HG03280 (cell line): ENCODE measurements around the gene UHMK1.

Source experiments
- ATAC-seq: cut with Tn5 transposase; IDR thresholded peaks from one replicate; pipeline ENCODE4 v1.9.1; 2021; ENCODE audit warnings: mild to moderate bottlenecking, moderate library complexity; ENCODE audit not compliant: unreplicated experiment

Gene UHMK1

DNA sequence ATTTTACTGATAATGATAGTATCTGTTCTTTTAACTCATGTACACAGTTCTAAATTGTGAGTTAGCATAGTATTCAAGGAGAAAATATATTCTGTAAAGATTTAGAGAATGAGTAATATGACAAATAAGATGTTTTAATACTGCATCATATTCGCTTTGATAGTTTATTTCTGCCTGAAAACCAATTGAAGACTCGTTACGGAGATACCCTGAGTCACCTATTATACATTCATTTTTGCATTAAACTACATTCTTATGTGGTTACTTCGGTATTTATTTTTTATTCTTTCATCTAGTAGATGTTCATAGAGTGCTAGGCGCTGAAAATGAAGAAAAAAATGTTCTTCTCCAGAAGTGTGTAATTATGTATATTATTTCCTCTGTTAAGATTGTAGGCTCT is 5.3 kb downstream of the UHMK1 start:
- ATAC-seq: no peak

DNA sequence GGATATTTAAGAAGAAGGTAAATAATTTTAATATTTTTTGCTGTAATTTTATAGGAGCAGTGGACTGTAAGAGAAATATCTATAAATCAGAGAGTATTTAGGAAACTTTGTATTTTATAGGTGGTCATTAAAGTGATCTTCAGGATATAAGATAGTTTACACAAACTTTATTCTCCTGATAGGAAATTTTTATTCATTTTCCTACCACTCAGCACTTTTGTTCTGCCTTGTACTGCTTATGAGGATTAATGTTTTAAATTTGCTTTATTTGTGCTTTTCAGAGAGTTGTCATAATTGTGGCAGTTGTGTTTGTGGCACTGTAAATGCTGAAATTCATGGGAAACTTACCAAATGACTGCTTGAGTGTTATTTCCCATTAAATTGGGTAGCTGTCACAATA is 29.7 kb downstream of the UHMK1 start:
- ATAC-seq: no peak

DNA sequence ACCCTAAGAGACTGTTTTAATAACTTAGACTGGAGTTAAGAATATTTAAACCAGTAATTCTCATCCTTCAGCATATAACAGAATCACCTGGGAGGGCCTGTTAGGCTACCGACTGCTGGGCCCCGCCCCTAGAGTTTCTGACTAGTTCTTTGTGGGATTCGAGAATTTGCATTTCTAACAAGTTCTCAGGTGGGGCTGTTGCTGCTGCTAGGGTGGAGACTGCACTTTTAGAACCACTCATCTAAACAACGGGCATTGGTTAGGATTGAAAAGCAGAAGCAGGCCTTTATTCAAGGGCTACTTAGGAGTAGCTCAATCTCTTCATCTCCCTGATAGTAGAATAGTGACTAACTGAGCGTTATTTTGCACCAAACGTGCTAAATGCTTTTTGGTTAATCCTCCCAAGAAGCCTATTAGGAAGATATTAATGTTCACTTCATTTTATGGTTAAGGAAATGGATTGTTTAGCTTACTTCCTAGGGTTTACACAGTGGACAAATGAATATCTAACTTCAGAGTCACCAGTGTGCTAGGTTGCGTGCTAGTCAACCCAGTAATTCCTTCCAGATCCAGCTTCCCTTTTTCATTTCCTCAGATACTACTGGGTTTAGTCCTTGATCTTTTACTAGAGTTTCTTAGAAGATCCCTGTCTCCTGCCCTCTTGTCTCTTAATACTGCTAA is 32.8 kb downstream of the UHMK1 start:
- peak; percentile 94 for ATAC-seq

DNA sequence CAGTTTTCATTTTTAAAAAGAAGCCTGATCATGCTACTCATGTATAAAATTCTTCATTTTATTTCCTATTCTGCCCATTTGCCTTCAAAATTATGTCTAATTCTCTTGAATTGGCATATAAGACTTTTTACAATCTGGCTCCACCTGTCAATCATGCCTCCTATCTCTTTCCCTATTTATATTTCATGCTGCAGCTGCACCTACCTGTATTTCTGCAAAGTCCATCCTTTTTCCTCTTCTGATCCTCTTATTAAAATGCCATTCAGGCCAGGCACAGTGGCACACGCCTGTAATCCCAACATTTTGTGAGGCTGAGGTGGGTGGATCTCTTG is 33.3 kb downstream of the UHMK1 start:
- no peak for ATAC-seq

DNA sequence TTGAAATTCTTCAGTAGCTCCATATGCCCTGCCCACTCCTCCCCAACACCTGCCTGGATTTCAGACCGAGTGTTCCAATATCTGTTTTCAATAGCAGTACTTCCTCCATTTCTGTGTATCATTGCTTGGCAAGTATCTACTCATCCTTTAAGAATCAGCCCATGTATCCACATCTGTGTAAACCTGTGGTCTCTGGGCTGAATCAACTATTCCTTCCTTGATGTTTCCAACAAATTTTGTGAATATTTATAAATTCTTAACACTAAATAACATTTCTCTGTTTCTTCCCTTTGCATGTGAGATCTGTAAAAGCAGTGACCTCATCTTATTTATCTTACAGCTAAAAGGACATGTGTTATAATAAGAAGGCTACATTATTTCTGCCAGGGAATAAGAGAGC is 37.9 kb downstream of the UHMK1 start:
- no peak for ATAC-seq

DNA sequence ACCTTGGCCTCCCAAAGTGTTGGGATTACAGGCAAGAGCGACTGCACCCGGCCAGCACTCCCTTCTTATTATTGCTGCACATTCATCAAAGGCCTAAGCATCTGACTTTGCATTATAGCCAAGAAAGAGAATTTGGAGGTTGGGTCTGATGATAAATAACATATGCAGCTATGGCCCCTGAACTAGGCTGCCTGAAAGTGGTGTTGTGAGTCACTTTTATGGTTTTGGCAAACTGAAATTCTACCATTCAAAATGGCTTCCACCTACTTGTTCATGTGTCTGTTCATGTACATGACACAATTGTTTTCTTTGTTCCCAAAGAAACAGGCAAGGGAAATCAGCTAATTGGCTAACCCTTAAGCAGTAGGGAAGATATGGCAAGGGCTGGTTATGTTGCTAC is 38.9 kb downstream of the UHMK1 start:
- no peak for ATAC-seq

DNA sequence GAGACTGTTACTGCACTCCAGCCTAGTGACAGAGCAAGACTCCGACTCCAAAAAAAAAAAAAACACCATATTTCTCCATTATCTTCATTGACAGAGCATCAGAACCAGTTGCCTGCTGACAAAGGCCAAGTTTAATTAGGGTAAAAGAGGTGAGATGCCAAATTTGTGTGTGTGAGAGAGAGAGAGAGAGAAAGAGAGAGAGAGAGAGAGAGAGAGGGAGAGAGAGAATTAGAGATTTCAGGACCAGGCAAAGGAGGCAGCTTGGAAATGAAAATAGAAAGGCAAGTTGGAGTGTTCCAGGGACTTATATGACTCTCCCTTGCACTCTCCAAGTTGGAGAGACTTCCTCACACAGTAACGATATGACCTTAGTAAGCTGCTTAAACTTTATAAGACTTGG is 39.6 kb downstream of the UHMK1 start:
- ATAC-seq: no peak

DNA sequence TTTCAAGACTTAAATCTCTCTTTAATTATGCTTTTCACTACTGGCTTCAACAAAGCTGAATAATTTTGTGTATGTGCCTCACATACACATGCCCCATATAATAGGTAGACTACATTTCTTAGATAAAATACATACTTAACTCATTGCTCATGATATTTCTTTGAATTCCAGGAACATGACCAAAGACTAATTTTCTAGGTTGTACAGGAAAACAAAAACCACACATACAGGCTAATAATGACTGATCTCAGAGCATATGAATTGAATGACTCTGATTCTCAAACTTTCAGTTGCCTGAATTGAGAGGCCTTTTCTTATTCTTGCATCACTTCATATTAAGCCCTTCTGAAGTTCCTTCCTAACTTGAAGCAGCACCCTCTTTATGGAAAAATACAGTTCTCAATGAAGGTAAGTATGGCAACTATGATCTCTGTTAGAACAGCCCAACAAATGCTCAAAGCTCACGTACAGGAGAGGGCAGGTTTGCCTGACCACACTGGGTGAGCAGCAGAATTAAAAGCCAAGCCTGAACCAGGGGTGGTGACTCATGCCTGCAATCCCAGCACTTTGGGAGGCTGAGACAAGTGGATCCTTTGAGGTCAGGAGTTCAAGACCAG is 41.3 kb downstream of the UHMK1 start:
- ATAC-seq: no peak

DNA sequence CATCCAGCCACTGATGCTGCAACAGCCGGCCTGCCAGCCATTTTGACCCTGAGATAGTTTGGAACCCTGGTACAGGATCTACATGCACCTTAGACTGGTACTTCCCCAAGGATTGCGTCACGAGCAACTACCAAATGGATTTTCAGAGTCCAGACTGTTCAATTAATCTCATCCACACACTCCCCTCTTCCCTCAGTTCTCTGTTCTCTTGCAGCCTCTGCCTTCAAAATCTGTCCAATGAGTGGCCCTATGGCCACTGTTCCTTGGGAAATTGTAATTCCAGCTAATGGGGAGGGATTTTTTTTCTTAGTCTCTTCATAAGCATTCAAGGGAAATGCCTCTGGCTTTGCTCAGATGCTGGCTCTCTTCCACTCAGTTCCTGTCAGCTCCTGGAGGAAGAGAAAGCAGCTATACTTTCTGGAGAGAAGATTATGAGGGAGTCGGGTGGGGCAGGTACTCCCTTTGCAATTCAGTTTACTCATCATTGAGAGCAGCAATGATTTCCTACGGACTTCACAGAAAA is 44.1 kb downstream of the UHMK1 start:
- no peak for ATAC-seq

DNA sequence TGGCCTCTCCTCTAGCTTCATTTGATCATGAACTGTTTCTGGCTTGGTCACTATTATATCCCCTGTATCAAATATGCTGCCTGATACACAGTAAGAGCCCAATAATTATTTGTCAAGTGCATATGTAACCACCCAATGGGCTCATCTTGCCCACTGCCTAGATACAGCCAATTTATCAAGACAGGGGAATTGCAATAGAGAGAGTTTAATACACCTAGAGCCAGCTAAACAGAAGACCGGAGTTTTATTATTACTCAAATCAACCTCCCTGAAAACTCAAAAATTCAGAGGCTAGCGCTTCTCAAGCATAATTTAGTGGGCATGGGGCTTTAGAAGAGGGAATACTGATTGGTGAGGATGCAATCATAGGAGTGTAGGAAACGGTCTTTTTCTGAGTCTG is 45.6 kb downstream of the UHMK1 start:
- no peak for ATAC-seq

DNA sequence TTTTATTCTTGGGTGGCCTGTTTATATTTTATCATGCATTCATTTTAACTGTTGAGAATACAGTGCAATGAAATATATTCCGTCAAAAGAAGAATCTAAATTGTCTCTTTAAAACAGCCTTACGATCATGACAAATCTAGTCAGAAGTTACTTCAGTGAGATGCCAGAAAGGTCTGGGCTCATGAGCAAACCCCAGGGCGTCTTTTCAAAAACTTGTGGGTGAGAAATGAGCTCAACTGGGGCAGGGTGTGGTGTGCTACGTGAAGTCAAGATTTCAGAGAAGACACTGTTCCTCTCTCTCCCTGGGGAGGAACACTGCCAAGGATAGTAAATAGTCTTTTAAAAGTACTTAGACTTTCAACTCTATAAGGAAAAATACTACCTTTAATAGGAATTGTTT is 50.6 kb downstream of the UHMK1 start:
- no peak for ATAC-seq

DNA sequence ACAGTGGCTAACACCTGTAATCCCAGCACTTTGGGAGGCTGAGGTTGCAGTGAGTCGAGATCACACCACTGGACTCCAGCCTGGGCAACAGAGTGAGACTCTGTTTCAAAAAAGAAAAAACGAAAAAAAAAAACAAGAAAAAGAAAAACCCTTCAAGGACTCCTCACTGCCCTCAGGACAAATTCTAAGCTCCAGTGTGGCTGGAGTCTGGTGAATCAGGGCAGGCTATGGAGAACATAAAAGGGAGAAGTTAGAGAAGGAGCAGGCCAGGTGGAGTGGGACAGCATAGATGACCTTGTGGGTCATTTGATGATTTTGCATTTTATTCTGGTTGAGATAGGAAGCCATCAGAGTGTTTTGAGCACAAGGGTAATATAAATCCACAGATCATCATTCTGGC is 51.4 kb downstream of the UHMK1 start:
- no peak for ATAC-seq

DNA sequence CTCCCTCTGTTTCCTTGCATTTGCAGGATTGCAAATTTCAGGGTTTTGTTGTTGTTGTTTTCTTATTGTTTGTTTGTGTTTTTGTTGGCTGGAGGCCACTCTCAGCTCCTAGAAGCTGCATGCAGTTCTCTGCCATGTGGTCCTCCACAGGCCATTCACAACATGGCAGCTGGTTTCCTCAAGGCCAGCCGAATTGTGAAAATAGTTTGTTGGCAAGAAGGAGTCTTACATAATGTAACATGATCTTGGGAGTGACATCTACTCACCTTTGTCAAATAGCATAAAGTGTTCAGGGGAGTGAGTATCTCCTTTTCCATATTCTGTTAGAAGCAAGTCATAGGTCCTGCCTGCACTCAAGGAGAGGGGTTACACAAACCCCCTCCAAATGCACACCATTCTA is 53.3 kb downstream of the UHMK1 start:
- ATAC-seq: no peak

DNA sequence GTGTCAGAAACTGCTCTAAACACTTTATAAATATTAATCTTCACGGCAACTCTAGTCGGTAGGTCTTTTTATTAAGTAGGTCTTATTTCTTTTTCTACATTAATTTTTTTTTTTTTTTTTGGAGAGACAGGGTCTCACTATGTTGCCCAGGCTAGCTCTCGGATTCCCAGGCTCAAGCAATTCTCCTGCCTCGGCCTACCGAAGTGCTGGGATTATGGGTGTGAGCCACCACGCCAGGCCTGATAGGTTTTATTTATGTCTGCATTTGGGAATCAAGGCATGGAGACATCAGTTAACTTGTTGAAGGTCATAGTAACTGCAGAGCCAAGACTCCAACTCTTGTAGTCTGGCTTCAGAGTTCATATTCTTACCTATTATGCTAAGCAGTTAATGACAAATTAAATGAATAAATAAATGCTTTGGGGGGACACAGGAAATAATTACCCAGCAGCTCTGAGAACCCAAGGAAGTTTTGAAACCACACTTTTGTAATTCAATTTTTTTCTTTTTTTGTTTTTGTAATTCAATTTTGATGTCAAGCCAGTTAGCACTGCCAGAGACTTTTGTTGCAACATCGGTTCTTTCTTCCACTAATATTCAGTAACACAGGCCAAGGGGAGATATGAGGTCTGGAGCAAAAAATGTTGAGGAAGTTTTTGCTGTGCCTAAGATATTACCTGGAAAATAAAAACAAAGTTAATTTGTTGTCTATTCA is 54.5 kb downstream of the UHMK1 start:
- no peak for ATAC-seq

DNA sequence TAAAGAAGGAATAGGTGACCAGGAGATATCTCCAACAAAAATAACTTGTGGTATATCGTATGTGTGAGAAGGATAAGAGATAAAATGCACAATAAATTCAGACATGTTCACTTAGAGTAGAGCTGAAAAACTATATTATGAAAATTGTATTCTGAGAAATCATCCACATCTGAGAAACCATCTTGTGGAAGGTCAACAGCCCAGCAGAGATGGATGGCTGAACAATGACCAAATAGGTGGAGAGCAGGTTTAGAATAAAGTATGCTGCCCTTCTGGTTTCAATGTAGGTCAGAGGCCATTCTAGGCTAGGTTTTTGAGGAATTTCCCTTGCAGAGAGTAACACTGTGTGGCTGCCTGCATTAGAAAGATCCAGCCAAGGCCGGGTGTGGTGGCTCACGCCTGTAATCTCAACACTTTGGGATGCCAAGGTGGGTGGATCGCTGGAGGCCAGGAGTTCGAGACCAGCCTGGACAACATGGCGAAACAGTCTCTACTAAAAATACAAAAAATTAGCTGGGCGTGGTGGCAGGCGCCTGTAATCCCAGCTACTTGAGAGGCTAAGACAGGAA is 55.1 kb downstream of the UHMK1 start:
- no peak for ATAC-seq

DNA sequence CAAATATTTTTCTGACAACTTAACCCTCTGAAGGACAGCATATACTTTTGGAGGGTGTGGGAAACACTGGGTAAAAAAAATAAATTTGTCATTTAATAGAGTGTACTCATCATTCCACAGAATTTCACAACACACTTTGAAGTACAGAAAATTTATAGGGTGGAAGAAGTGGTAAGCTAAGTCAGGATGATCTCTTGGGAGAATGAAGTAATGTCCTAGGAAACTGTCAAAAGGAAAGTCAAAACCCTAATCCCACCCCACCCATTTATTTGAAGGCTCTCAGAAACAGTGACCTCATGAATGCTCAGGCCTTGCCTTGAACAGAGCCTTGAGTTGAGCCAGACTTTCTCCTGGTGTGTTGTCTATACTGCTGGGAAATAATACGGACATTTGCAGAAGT is 56.6 kb downstream of the UHMK1 start:
- no peak for ATAC-seq

DNA sequence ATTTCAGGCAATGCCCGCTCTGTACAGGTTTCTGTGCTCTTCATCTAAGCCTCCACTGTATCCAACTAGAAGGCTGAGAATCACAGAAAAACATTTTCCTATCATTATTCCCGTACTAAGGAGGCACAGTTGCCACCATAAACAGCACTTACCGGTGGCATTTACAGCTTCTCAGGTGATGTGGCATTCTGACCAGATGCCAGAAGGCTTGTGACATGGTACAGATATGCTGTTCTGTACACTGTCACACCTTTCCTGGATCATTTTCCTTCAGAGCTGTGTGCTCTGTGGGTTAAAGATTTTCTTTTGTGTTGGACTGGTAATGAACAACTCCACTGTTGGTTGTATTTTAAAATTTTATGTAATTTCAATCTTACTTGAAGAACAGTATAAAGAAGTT is 59.9 kb downstream of the UHMK1 start:
- ATAC-seq: no peak

DNA sequence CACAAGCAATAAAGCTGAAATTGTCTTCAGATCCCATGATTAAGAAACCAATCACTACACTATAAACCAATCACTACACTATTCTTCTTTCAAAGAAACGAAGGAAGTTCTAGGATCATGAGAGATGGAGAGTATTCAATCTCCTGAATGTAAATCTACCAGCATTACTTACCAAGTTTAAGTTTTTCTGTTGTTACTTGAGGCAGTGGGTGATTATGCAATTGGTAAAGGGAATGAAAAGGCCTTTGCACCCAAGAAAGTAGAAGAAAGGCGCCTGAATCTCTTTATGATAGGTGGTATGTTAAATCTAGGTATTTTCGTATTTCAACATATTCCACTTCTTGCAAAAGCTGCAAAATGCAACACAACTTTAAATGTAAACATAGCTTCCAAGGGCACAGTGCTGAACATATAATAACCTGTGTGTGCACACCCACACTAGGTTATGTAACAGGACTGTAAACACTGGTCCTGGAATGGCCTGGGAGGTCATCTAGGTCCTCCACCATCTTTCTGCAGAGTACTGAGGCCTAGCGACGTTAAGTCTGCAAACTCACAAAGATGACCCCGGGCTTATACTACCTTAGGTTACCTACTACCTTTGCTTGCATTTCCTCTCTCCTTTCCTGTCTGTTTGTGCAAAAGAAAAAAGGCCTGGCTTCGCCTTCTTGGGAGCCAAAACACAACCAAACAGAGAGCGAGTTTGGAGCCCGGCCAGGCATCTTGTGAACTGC is 62.9 kb downstream of the UHMK1 start:
- no peak for ATAC-seq

DNA sequence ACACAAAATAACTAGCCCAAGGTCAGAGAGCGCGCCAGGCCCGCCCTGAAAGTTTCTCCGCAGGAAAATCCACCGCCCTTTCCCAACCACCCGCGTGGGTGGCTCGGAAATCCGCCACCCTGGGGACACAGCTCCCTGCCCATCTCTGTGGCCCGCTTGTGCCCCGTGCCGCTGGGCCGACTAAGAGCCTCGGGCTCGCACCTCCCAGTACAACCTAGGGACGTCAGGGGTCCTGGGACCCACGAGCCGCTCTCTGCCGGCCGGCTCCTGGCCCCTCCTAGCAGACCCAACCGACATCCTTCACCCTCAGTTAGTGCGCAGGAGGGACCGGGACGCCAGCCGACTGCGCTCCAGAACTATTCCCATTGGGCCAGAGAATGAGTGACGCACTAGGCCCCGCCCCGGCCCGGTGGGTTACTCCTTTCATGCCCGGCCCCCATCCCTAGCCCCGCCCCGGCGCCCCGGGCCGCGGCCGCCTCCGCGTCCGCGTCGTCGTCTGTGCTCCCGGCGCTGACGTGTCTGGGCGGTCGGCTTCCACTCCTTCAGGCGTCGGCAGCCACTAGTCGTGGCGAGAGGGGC is 63.5 kb downstream of the UHMK1 start:
- ATAC-seq: peak; percentile 93

DNA sequence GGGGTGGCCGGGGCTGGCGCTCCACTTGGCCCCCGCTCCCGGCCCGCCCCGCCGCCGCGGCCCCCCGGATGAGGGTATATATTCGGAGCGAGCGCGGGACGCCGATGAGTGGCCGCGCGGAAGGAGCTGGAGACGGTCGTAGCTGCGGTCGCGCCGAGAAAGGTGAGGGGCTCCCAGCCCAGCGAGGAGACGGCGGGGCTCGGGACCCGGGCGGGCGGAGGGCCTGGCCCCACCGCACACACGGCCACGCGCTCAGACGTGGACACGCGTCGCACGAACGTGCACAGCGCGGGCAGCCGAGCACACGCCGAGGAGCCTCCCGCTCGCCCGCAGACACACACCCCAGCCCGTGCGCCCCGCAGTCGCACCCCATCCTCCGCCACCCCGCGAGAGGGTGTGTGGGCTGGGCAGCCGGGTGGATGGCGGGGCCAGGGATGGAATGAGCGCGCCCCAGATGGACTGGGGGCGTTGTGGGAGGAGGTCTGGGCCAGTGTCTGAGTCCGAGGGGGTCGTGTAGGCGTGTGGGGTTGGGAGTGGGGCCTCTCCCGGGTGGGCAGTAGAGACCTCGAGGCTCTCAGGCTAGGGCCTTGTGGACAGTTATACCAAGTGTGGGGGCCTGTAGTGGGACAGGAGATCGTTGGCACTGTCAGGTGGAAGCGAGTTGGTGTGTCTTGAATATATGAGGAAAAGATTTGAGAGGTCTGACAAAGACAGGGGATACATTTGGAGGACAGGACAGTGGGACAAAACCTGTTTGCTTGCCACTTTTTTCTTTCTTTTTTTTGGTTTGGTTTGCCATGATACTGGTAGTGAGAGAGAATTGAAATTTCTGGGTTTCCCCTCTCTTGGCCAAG is 64.2 kb downstream of the UHMK1 start, which contains the start of gene UAP1:
Gene UAP1 (plus strand): TSS at position 107 of the 854 bp plus-strand sequence. CDS start 4,347 bp downstream, outside the sequence.
- peak; percentile 35 for ATAC-seq
